Neural cell (in vitro differentiated cells): ENCODE results near the gene PLOD2. TPM values are rescaled to one million over a fixed set of nuclear protein-coding genes. Genes with fewer than 3 reads are reported as not detected.

Source experiments
- H2AFZ ChIP-seq: fragments of 200-600, 300-800 bp; sonication (generic), shearing (Covaris generic); 2 replicates; pipeline ENCODE4 v1.6.0; 2014; ENCODE audit warnings: low read depth, mild to moderate bottlenecking, antibody characterized with exemption, low read length, moderate library complexity
- H3F3A ChIP-seq: fragments of 200-600 bp; shearing (Covaris generic); 2 replicates; pipeline ENCODE4 v1.6.1; 2016; ENCODE audit warnings: mild to moderate bottlenecking, moderate library complexity, mixed read lengths, antibody characterized with exemption, low read length; ENCODE audit not compliant: insufficient read depth, poor library complexity, severe bottlenecking
- H3K27ac ChIP-seq: fragments of 200-600, 300-800 bp; sonication (generic), shearing (Covaris generic); 2 replicates; pipeline ENCODE4 v1.5.1; 2014; ENCODE audit warnings: mild to moderate bottlenecking, low read length, moderate library complexity
- H3K27me3 ChIP-seq: fragments of 300-800, 200-600 bp; sonication (generic), shearing (Covaris generic); 2 replicates; pipeline ENCODE4 v1.6.0; 2014; ENCODE audit warnings: mild to moderate bottlenecking, low read depth, low read length, moderate library complexity; ENCODE audit not compliant: insufficient read depth
- H3K36me3 ChIP-seq: fragments of 300-800, 200-600 bp; sonication (generic), shearing (Covaris generic); 2 replicates; pipeline ENCODE4 v1.5.1; 2014; ENCODE audit warnings: mild to moderate bottlenecking, antibody characterized with exemption, low read length, moderate library complexity; ENCODE audit not compliant: insufficient read depth
- H3K4me2 ChIP-seq: fragments of 300-800, 200-600 bp; sonication (generic), shearing (Covaris generic); 2 replicates; pipeline ENCODE4 v1.6.0; 2014; ENCODE audit warnings: mild to moderate bottlenecking, low read length
- H3K4me3 ChIP-seq: fragments of 300-800, 200-600 bp; sonication (generic), shearing (Covaris generic); 2 replicates; pipeline ENCODE4 v1.5.1; 2014; ENCODE audit warnings: mild to moderate bottlenecking, low read length, moderate library complexity
- H3K79me2 ChIP-seq: fragments of 200-600 bp; shearing (Covaris generic); replicated peaks from 2 replicates; pipeline ENCODE4 v1.6.0; 2014; ENCODE audit warnings: mild to moderate bottlenecking, low read length, moderate library complexity; ENCODE audit not compliant: insufficient read depth
- H3K9ac ChIP-seq: fragments of 300-800, 200-600 bp; sonication (generic), shearing (Covaris generic); 2 replicates; pipeline ENCODE4 v1.6.1; 2016; ENCODE audit warnings: mild to moderate bottlenecking, low read length, mixed read lengths
- H3K9me2 ChIP-seq: fragments of 200-600 bp; shearing (Covaris generic); 2 replicates; pipeline ENCODE4 v1.6.1; 2016; ENCODE audit warnings: mild to moderate bottlenecking, low read length, mixed read lengths; ENCODE audit not compliant: insufficient read depth
- H3K9me3 ChIP-seq: fragments of 200-600, 300-800 bp; sonication (generic), shearing (Covaris generic); 2 replicates; pipeline ENCODE4 v1.6.1; 2016; ENCODE audit warnings: mild to moderate bottlenecking, mixed run types, low read length, moderate library complexity, mixed read lengths
- H4K20me1 ChIP-seq: fragments of 200-600 bp; shearing (Covaris generic); 2 replicates; pipeline ENCODE4 v1.6.1; 2016; ENCODE audit warnings: mild to moderate bottlenecking, mixed run types; ENCODE audit not compliant: insufficient read depth
- EP300 ChIP-seq: fragments of 450-650 bp; conservative IDR thresholded peaks from 2 replicates; pipeline ENCODE4 v1.6.1; 2014; ENCODE audit warnings: antibody characterized with exemption, mild to moderate bottlenecking, moderate library complexity; ENCODE audit not compliant: poor library complexity, severe bottlenecking
- EZH2 ChIP-seq: fragments of 200-600, 300-800 bp; shearing (Covaris generic), sonication (generic); IDR thresholded peaks from 2 replicates; pipeline ENCODE4 v1.6.1; 2014; ENCODE audit warnings: antibody characterized with exemption, low read length, borderline replicate concordance, mild to moderate bottlenecking; ENCODE audit not compliant: insufficient read depth, poor library complexity, severe bottlenecking
- MXI1 ChIP-seq: fragments of 450-650 bp; conservative IDR thresholded peaks from 2 replicates; pipeline ENCODE4 v1.6.1; 2014; ENCODE audit warnings: antibody characterized with exemption, mild to moderate bottlenecking; ENCODE audit not compliant: poor library complexity, severe bottlenecking
- POLR2AphosphoS5 ChIP-seq: IDR thresholded peaks from 2 replicates; pipeline ENCODE4 v1.6.1; 2012
- RAD21 ChIP-seq: fragments of 450-650 bp; conservative IDR thresholded peaks from 2 replicates; pipeline ENCODE4 v1.6.1; 2014; ENCODE audit warnings: antibody characterized with exemption, mild to moderate bottlenecking, moderate library complexity
- SMC3 ChIP-seq: fragments of 450-650 bp; conservative IDR thresholded peaks from 2 replicates; pipeline ENCODE4 v1.6.1; 2014; ENCODE audit warnings: antibody characterized with exemption, mild to moderate bottlenecking, moderate library complexity; ENCODE audit not compliant: poor library complexity
- TAF1 ChIP-seq: IDR thresholded peaks from 2 replicates; pipeline ENCODE4 v1.6.1; 2012; ENCODE audit warnings: low read depth
- polyA plus RNA-seq: library from polyadenylated mRNA; depleted of rRNA; stranded (reverse); fragments of >200 nt; gene quantifications from 2 replicates; pipeline ENCODE4 v1.2.3, GENCODE V29; 2014
- TF ChIP-seq, protein P1 (sequence below): IDR thresholded peaks from 2 replicates; pipeline ENCODE4 v1.6.1; 2012; ENCODE audit warnings: borderline replicate concordance
- TF ChIP-seq, protein P2 (sequence below): fragments of 450-650 bp; IDR thresholded peaks from 2 replicates; pipeline ENCODE4 v1.5.1; 2014; ENCODE audit warnings: antibody characterized with exemption, mild to moderate bottlenecking, moderate library complexity; ENCODE audit not compliant: poor library complexity, severe bottlenecking

Gene PLOD2
- polyA plus RNA-seq, 1 donor from 2014 or later = 5.6 TPM

DNA sequence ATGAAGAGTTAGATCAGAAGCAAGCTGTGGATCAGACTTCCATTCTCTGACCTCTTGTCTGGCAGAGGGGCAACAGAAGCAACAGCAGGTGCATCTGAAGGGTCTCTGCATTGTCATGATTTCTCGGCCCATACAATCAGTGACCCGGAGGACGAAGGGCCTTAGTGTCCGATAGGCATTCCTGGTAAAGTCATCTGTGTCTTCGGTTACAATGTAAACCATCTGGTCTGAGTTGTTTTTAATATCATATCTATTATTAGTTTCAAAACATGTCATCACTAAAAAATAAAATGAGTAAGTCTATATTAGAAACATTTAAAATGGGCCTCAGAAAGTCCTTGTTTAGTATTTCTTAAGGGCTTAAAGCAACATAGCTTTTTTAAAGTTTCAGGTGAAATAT is 38.8 kb upstream of the PLOD2 start:
- H2AFZ ChIP-seq = no peak overlapping the region
- no peaks in the 10 kb centered on the region for H3K27me3 ChIP-seq

DNA sequence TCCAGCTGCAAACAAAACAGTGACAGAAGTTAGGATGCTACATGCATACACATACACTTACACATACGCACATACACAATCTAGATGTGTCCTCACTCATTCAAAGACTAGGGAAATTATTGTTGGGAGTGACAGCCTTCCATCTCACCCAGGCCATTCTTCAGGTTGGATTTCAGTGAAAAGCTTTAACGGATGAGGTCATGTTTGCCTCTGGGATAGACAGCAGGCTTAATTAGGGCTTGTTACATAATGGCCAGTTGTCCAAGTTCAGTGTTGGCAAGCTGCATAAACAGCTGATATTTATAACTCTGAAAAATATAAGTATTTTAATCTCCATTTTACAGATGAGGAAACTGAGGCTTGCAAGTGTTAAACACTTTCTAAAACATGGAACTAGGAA is 35.8 kb upstream of the PLOD2 start:
- TF ChIP-seq, protein P1, sequence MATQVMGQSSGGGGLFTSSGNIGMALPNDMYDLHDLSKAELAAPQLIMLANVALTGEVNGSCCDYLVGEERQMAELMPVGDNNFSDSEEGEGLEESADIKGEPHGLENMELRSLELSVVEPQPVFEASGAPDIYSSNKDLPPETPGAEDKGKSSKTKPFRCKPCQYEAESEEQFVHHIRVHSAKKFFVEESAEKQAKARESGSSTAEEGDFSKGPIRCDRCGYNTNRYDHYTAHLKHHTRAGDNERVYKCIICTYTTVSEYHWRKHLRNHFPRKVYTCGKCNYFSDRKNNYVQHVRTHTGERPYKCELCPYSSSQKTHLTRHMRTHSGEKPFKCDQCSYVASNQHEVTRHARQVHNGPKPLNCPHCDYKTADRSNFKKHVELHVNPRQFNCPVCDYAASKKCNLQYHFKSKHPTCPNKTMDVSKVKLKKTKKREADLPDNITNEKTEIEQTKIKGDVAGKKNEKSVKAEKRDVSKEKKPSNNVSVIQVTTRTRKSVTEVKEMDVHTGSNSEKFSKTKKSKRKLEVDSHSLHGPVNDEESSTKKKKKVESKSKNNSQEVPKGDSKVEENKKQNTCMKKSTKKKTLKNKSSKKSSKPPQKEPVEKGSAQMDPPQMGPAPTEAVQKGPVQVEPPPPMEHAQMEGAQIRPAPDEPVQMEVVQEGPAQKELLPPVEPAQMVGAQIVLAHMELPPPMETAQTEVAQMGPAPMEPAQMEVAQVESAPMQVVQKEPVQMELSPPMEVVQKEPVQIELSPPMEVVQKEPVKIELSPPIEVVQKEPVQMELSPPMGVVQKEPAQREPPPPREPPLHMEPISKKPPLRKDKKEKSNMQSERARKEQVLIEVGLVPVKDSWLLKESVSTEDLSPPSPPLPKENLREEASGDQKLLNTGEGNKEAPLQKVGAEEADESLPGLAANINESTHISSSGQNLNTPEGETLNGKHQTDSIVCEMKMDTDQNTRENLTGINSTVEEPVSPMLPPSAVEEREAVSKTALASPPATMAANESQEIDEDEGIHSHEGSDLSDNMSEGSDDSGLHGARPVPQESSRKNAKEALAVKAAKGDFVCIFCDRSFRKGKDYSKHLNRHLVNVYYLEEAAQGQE = no peak
- TF ChIP-seq RAD21 = no peak
- no peak for TF ChIP-seq TAF1
- TF ChIP-seq MXI1 = no peak
- TF ChIP-seq, protein P2, sequence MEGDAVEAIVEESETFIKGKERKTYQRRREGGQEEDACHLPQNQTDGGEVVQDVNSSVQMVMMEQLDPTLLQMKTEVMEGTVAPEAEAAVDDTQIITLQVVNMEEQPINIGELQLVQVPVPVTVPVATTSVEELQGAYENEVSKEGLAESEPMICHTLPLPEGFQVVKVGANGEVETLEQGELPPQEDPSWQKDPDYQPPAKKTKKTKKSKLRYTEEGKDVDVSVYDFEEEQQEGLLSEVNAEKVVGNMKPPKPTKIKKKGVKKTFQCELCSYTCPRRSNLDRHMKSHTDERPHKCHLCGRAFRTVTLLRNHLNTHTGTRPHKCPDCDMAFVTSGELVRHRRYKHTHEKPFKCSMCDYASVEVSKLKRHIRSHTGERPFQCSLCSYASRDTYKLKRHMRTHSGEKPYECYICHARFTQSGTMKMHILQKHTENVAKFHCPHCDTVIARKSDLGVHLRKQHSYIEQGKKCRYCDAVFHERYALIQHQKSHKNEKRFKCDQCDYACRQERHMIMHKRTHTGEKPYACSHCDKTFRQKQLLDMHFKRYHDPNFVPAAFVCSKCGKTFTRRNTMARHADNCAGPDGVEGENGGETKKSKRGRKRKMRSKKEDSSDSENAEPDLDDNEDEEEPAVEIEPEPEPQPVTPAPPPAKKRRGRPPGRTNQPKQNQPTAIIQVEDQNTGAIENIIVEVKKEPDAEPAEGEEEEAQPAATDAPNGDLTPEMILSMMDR = no peak
- no peak for TF ChIP-seq EZH2
- no peak for TF ChIP-seq EP300
- no peak for TF ChIP-seq POLR2AphosphoS5
- TF ChIP-seq SMC3 = no peak

More for the DNA sequence above, 38.8 kb upstream of the PLOD2 start:
- H3K9ac ChIP-seq = no peak overlapping the region
- no peak overlapping the region for H3K4me3 ChIP-seq
- H4K20me1 ChIP-seq = no peaks in the 10 kb centered on the region
- no peaks in the 10 kb centered on the region for H3F3A ChIP-seq
- H3K9me3 ChIP-seq = no peaks in the 10 kb centered on the region
- H3K36me3 ChIP-seq = no peaks in the 10 kb centered on the region
- no peak overlapping the region for H3K4me2 ChIP-seq
- TF ChIP-seq EZH2 (no peak), EP300 (no peak), POLR2AphosphoS5 (no peak), TAF1 (no peak), MXI1 (no peak), RAD21 (no peak)
- TF ChIP-seq, protein P1 = no peak
- no peaks in the 10 kb centered on the region for H3K9me2 ChIP-seq
- no peak overlapping the region for H3K27ac ChIP-seq
- H3K79me2 ChIP-seq = no peaks in the 10 kb centered on the region

More for the DNA sequence above, 35.8 kb upstream of the PLOD2 start:
- H3K27ac ChIP-seq = no peak overlapping the region
- H3K4me3 ChIP-seq = no peak overlapping the region
- H2AFZ ChIP-seq = no peak overlapping the region
- no peaks in the 10 kb centered on the region for H3K27me3 ChIP-seq
- H3K9me2 ChIP-seq = no peaks in the 10 kb centered on the region
- no peaks in the 10 kb centered on the region for H3K36me3 ChIP-seq
- no peaks in the 10 kb centered on the region for H3K9me3 ChIP-seq
- no peak overlapping the region for H3K4me2 ChIP-seq
- H4K20me1 ChIP-seq = no peaks in the 10 kb centered on the region
- no peaks in the 10 kb centered on the region for H3F3A ChIP-seq
- no peaks in the 10 kb centered on the region for H3K79me2 ChIP-seq
- H3K9ac ChIP-seq = no peak overlapping the region
